Stimulated activated CD8-positive, alpha-beta memory T cell treated with anti-CD3 and anti-CD28 coated beads, Interleukin-7, amount 100 ng/mL, for 1 hour (primary cell): ENCODE measurements around the gene THRAP3.

Experiments
- DNase-seq, 2 donors: peaks; one replicate each; pipeline ENCODE4 v3.0.0-alpha.2; 2020; ENCODE audit warnings: low read depth in 2 of 2

THRAP3 gene

DNA sequence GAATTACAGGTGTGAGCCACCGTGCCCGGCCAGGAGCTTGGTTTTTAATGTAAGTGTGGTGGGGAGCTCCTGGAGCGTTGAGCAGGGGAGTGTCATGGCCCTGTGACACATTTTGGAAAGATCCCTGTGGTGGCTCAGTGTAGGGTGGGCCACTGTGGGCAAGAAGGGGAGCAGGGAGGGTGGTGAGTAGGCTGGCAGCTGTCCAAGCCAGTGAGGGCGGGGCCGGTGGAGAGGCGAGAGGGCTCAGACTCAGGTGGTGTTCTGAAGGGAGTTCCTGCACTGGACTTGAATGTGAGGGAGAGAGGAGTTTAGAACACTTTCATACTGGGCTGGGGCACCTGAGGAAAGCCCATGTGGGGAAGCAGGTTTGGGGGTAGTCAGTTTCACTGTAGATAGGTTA lies 102.3 kb downstream of the THRAP3 start:
- no peak for DNase-seq

DNA sequence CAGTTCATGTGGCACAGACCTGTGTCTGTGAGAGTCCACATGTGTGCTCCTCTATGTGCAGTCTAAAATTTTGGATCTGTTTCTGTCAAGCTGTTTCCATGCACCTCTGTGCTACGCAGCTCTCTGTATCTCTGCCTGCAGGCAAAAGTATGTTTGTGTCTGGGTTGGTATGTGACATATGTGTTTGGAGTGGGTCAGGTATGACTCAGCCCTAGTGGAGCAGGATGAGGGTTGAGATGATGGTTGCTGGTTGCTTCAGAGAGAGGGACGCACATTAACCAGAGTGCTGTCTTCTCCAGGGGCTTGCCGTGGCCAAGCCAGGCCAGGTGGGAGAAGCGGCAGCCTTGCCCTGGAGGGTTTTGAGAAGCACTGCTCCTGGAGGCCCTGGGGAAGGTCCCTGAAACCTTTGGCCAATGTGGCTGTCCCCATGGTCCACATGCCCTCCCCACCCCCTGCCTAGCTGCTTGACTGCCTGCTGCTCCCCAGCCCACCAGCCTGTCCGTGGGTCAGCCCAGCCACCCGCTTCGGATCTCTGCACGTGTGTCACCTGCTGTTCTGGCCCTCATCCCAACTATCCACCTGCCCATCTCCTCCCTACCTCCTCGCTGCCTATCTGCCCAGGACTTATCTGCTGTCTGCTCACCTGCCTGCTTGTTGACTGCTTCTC lies 103.3 kb downstream of the THRAP3 start:
- DNase-seq = no peak

DNA sequence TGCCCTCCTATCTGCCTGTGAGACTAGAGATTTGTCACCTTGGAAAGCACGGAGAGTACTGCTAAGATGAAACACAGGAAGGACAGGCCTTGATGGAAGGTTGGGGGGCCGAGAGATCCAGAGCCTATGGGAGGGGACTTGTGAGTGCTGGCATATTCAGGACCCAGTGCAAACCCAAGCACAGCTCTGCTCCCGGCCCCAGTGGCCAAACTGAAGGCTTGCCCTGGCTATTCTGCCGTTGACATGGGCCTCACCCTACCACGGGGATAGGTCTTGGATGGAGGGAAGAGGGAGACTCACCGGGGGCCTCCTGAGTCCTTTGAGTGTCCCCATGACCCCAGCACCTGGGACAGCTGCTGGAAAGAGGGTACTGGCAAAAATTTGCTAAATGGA lies 103.8 kb downstream of the THRAP3 start:
- DNase-seq = no peak

DNA sequence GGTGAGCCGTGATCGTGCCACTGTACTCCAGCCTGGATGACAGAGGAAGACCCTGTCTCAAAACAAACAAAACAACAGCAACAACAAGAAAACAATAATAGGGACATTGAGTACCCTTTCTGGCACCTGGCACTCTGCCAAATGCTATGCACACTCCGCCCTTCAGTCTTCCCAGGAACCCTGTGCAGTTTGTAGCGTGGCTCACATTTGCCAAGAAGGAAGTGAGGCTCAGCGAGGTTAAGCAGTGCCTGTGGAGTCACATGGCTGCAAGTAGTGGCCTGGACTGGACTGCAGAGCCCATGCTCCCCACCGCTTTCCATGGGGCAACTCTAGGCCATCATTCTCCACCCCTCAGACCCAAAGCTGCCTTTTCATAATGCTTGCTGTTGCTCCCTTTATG lies 104.5 kb downstream of the THRAP3 start:
- DNase-seq = no peak

DNA sequence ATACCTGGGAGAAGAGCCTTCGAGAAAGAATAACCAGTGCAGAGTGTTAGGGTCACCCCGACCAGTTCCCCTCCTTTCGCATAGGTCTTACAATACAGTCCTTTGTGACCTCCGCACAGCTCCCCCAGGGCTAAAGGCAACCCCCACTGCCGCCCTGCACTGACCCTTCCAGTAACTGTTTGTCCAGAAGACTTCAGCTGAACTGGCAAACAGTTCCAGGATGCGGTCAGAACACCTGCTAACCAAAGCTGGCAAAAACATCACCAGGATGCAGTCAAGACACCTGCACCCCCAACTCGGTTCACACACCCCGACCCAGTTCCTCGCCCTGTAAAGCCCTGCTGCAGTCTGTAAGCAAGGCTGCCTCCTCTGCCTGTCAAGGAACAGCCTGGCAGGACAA lies 105.6 kb downstream of the THRAP3 start:
- no peak for DNase-seq

DNA sequence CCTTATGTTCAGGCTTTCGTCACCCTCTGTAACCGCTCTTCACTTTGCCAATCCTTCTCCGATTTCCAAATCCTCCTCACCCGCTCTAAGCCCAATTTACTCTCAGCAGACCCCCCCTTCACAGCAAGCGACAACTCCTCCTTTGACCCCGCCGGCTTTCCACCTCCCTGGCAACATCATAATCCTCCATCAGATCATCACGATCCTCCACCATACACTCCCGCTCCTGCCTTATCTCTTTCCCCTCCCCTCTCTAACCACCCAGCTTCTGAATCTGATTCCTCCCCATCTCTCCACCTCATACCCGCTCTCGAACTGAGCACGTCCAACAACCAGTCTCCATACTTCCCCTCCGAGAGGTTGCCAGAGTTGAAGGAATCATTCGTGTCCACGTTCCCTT lies 106.7 kb downstream of the THRAP3 start:
- DNase-seq = no peak

DNA sequence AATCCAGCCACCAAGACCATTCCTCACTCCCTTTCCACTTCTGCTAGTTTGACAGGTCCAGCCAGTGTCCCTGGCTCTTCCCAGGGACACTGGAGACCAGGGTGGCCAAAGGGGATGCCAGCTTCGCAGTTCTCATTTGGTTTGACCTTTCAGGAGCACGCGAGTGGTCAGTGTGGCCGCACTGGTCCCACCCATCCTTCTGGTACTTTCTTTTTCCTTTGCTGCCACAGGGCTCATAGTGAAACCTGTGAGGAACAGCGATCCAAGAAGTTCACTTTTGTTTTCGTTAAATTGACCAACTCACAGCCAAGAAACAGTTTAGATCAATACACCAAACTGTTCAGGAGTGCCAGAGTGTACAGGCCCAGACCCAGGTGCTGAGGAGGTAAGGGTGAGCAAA lies 113.6 kb downstream of the THRAP3 start:
- DNase-seq = no peak

DNA sequence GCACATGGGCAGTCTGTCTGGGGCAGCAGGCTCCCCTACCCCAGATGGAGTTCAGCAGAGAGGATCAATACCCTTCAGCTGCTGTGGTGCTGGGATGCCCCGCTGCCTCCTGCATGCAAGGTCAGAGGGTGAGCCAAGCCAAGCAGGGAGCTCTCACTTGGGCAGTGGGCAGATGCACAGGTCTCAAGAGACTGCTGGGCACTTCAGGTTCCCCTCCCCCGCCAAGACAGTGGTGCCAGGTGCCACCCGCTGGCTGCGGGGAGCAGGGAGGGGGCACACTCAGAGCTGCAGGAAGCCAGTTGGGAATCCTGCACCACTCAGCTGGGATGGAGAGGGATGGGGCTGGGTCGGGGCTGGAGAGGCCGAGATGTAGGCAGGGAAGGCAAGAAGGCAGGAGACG lies 115.0 kb downstream of the THRAP3 start:
- DNase-seq = no peak

DNA sequence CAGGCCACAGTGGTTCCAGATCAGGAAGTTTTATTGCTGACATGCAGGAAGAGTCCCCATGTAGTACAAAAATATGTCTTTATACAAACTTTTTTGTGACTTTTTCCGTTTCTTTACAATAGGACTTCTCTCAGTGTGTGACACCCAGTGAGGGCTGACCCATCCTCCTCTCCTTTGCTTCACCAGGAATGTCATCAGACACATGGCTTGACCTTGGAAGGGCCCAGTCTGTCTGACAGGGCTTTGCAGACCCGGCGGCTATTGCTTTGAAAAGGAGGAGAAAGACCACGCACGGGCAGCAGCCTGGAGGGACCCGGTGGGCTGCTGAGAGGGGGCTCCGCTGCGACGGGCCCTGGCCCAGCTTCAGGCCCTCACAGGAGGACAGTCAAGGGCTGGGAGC lies 115.4 kb downstream of the THRAP3 start:
- no peak for DNase-seq

DNA sequence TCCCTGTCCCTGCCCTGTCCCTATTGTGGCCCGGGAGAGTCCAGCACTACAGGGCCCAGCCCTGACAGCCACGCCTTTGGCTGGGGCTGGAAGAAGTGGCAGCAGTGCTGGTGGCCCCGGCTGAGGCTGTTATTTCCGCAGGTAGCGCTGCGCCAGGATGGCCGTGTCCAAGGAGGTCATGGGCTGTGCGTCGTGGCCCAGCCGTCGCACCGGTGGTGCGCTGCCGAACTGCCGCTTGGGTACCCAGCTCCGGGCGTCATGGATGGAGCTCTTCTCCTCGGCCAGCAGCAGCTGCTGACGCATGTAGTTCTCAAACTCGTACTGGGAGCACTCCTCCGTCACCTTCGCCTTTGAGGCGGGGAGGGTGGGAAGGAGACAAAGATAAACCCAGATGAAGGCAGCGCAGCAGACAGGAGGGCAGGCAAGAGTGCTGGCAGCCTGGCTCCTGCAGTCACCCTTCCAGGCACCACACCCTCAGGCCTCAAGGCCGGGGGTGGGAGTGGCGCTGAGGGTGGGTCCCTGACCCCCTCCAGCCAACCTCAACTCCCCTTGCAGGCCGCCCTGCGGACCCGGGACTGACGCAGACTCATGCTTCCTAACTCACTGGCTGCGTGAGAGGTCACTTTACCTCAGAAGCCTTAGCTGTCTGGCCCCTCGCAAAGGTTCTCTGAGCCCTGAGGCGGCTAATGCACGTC lies 117.5 kb downstream of the THRAP3 start:
- DNase-seq = no peak

DNA sequence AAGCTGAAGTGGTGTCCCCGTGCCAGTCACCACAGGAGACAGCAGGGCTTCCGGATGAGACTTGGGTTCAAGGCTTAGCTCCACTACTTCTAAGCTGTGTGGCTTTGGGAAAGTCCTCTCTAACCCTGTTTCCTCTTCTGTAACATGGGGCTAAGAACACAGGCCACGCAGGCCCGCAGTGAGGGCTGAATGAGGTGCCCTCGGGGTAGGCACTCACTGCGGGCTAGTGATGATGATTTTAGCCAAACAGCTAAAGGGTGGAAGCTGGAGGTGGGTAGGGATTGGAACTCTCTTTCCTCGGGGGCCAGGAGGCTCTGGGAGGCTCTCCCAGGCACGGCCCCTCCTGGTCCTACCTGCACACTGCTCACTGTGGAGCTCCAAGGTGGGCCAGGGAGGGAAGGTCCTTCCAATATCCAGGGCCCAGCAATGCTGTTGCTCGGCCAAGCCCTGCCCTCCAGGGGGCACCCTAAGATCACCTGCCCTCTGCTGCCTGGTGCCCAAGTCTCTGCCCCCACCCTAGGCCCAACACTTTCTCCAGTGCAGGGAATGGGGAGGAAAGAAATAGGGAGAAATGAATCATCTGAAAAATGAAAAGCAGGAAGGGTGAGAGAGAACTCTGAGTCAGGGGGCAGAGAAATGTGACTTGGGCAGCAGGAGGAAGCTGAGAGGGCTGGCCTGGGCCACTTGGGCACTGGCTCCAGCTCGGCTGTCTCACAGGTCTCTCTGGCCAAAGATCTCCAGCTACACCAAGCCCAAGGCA lies 118.4 kb downstream of the THRAP3 start:
- peak in 1 of 2 donors; percentile 41 for DNase-seq

DNA sequence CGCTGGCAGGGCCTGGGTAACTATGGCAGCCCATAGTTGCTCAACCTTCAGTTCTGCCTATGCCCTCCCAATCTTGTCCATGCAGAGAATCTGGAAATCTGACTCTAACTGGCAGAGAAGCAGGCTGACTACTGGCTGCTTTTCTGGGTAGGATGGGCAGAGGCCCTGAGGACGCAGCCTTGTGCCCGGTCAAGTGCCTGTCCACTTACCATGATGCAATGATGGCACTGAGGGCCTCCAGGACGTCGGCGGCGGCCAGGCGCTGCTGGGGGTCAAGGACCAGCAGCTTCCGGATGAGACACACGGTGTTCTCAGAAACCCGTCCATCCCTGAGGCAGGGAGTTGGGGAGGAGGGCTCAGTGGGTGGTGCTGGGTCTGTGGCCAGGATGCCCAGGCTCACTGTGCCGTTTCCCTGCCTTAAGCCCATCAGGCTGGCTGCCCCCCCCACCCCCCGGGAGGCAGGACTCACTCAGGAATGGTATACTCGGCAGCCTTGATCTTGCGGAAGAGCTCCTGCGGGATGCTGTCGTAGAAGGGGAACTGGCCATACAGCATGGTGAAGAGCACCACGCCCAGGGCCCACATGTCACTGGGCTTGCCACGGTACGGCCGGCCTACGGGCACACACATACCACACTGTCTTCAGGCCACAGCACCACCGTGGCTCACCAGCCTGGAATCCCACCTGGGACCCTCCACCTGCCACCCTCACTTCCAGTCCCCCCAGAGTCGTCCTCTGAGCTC lies 119.6 kb downstream of the THRAP3 start:
- DNase-seq = no peak

DNA sequence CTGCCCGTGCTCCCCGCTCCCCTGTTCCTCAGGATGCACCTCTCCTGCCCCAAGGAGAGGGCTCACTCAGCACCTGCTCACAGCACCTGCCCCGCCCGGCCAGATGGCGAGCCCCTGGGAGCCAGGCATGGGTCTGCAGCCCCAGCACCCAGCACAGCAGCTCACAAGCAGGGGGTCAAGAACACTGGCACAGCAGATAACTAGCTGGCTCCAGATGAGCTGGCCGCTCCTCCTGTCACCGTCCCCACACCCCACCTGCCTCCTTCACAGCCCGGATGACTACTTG lies 120.1 kb downstream of the THRAP3 start:
- no peak for DNase-seq

DNA sequence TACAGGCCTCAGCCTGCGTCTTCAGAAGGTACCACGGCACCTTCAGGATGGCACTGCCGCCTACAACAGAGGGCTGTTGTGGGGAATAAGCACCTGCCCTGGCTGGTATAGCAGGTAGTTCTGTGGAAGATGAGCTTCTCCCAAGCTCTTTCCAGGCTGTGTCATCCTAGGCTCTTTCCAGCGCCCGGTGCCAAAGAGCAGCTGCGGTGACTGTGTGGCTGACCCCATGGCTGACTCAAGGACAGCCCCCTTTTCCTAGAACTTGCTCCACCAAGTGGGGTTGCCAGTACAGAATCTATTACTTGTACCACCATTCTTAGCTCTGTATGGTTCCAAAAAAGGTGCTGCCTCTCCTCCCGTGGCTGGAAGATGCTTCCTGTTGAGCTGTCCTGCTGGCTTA lies 121.1 kb downstream of the THRAP3 start:
- no peak for DNase-seq

DNA sequence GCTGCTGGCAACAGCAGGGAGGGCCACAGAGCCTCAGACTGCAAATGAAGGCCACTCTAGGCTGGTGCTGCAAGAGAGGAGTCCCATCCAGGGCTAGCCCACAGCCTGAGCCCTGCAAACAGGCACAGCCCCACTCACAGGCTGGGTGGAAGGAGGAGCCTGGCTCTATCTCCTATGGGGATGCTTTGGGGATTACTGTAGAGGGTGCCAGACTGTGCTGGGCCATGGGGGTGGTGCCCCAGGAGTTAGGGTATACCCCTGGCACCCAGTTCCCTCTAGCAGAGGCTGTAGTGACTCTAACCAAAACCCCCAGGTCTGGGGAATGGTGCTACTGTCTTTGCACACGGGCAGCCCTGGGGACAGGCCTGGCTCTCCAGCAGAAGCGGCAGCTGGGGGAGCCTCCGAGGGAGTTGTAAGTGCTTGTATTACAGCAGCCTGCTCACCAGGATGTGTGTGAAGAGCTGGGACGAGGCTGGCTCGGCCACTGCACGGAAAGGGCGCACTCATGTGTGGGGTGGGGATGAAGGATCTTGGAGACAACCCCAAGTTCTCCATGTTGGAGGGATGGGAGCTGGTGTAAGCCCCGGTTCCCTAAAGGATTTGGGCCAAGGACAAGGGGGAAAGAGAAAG lies 122.6 kb downstream of the THRAP3 start:
- DNase-seq = no peak

DNA sequence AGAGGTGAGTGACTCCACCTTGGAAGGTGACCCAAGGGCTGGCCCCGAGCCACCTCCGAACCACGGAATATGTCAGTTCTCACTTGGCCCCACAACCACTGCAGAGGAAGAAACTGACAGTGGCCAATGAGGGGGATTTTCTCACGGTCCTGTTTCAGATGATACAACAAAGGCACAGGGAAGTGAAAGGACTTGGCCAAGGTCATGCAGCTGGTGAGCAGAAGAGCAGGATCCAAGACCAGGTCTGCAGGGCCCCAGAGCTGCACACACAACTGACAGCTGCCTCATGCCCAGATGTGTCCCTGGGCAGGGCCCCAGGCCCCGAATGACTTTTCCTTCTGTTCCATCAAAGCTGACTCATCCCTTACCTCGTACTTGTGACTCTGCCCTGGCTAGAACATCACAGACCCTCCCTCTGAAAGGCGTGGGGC lies 125.0 kb downstream of the THRAP3 start:
- DNase-seq = no peak

DNA sequence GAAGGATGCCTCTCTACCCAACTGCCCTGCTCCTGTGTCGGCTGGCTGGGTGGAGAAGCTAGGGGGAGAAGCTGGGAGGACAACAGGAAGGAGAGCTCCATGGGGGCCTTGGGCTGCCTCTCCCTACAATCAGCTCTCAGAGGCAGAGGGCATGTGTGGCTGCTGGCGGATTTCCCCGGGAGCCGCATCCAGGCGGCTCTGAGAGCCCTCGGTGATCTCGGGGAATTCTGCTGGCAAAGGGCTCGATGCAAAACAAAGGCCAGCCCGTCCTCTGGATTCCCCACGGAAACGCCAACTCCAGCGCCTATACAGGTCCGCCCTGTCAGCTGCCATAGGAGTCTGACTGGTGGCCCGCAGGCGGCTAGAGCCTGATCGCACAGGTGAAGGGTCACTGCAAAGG lies 125.6 kb downstream of the THRAP3 start:
- no peak for DNase-seq

DNA sequence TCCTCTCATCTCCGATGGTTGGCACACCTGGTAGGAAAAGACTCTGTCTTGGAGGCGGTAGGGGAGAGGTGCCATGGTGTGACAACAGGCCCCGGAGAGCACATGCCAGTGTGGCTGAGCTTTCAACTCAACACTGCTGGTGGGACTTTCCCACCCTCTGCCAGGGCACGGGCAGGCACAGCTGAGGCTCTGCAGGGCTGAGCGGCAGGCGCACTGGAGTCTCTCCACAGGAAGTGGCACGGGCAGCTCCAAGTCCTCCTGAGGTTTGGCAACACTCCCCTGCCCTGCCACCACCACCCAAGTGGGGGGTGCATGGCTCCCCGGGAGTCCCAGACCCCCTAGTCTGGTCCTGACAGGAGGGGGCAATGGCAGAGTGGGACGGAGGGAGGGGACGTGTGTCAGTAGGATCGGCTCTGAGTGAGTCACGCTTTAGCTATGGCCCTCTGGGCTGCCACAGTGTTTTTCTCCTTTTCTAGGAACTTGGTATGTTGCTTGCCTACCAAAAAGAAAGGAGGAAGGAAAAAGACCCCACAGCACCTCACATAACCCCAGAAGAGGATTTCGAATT lies 126.5 kb downstream of the THRAP3 start:
- no peak for DNase-seq

DNA sequence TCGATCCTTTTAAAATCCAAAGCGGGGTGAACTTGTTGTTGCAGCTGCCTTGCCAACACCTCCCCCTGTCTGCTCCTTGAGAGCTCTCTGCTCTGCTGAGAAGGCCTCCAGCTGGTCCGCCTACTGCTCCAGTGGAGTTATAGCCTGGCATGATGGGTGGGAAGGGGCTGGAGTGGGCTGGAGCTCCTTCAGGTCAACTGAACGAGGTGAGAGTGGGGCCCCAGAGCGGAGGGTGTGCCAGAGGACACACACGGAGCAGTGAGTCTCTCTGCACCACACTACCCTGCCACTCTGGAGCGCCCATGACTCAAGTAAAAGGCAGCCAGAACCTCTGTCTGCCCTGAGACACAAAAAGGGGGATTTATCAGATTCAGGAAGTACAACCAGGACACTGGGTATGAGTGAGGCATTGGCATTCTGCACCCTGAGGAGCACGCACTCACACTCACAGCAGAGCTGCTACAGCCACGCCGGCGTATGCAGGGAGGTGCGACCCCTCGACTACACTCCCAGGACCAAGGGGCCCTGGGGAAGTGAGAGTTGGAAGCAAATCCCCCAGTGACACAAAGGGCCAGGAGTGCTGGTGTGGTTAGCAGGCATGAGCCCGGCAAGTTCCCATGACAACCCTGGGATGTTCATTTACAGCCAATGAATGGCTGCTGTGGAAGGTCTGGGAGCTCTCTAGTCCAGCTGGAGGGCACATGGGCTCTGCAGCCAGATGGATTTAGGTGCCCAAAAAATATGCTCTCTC lies 127.2 kb downstream of the THRAP3 start:
- no peak for DNase-seq

DNA sequence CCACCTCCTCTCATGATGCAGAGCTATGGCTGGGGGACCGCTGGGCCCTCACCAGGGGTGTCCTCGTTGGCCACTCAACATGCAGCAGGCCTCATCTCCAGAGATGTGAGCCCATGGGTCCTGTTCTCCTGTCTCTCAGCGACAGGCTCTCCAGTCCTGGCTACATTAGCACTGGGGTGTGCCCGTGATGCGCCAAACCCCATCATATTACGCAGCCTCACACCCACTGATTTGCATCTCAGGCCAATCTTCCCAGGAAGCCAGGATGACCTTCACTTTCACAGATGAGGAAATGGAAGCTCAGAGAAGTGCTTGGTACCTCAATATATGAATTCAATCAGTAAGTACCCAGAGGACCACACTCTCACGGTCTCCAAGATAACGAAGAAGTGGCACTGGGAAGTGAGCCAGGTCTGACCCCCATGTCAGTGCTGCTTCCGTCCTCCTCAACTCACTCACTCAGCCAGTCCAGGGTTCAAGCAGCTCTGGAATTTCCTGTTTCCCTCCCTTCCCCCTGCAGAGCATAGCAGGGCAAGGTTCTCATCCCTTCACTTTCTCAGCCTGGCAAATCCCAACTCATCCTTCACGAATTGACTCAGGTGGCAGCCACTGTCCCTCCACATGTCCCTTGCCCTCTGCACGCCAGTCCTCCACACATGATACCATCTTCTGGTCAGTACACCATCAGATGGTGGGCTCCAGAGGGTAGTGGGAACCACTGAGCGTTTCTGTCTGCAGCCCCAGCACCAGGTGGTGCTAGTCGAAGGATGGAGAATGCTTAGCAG lies 128.1 kb downstream of the THRAP3 start:
- no peak for DNase-seq
